Spinal cord (tissue), 10 donors: ENCODE results near the gene MTA3. TPM values are rescaled to one million over a fixed set of nuclear protein-coding genes. Genes with fewer than 3 reads are reported as not detected.

Experiments
- DNase-seq, 6 donors: peaks; one replicate each; pipeline versions ENCODE4 v3.0.0 to v3.0.0-alpha.2; 2013 to 2015; ENCODE audit warnings: low spot score in 6 of 6, low read depth in 4 of 6
- H3K27ac ChIP-seq: one replicate; pipeline ENCODE4 v1.5.1; 2013; ENCODE audit warnings: low read depth, low read length, control low read depth
- H3K27me3 ChIP-seq: one replicate; pipeline ENCODE4 v1.6.1; 2013; ENCODE audit warnings: low read length; ENCODE audit not compliant: control insufficient read depth, insufficient read depth
- H3K36me3 ChIP-seq: one replicate; pipeline ENCODE4 v1.6.1; 2013; ENCODE audit warnings: low read length; ENCODE audit not compliant: control insufficient read depth, insufficient read depth
- H3K4me1 ChIP-seq: one replicate; pipeline ENCODE4 v1.6.1; 2013; ENCODE audit warnings: low read length; ENCODE audit not compliant: control insufficient read depth, insufficient read depth
- H3K4me3 ChIP-seq: one replicate; pipeline ENCODE4 v1.5.1; 2013; ENCODE audit warnings: low read depth, low read length, control low read depth
- H3K9me3 ChIP-seq: one replicate; pipeline ENCODE4 v1.6.1; 2013; ENCODE audit warnings: low read length; ENCODE audit not compliant: control insufficient read depth, insufficient read depth
- WGBS: methylation state at CpG from one replicate; pipeline ENCODE4 v1.1.5; 2013; ENCODE audit warnings: missing lambda C conversion rate; ENCODE audit not compliant: insufficient coverage; 5-methylcytosine and 5-hydroxymethylcytosine counted together
- polyA plus RNA-seq, 2 donors: library from polyadenylated mRNA; unstranded; fragments of 120-200 nt; gene quantifications; one replicate each; pipeline ENCODE4 v1.2.1, GENCODE V29; 2013; ENCODE audit not compliant: insufficient read length in 2 of 2
- total RNA-seq, 2 donors: library from RNA; depleted of rRNA in 1 of 2; stranded (reverse); fragments of 120-200 nt in 1 of 2; fragments of >200 nt in 1 of 2; gene quantifications; one replicate each; pipeline versions ENCODE4 v1.2.3 to v1.2.4, GENCODE V29; 2013 to 2014
- donor health status: healthy.

MTA3 gene
- total and polyA plus RNA-seq, 4 donors = 42.1 to 54.8 (median 52.7) TPM

DNA sequence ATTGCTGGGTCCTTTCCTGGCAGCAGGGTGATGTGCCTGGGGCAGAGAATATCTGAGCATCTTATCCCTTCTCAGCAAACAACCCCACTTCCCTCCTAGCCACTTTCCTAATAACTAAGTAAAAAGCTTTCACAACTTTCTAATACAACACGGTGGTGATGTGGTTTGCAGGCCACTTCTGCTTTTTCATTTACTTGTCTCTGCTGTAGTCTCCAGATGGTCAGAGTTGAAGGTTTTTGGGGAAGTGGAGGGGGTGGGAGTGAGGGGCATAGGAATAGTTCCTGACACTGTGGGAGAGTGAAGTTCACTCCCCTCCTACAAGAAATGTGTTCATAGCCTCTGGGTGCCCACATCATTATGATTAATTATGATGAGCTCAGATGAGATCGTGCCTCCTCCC is 183.9 kb downstream of the MTA3 start:
- H3K4me1 ChIP-seq = peaks cover 33% of the 10 kb centered on the region
- H3K4me3 ChIP-seq = no peak overlapping the region
- H3K9me3 ChIP-seq = no peaks in the 10 kb centered on the region
- peaks cover 34% of the 10 kb centered on the region for H3K36me3 ChIP-seq
- DNase-seq = no peak
- 60% methylated on average over 1 of the region's 2 CpGs for WGBS
- H3K27ac ChIP-seq = no peak overlapping the region
- no peaks in the 10 kb centered on the region for H3K27me3 ChIP-seq

DNA sequence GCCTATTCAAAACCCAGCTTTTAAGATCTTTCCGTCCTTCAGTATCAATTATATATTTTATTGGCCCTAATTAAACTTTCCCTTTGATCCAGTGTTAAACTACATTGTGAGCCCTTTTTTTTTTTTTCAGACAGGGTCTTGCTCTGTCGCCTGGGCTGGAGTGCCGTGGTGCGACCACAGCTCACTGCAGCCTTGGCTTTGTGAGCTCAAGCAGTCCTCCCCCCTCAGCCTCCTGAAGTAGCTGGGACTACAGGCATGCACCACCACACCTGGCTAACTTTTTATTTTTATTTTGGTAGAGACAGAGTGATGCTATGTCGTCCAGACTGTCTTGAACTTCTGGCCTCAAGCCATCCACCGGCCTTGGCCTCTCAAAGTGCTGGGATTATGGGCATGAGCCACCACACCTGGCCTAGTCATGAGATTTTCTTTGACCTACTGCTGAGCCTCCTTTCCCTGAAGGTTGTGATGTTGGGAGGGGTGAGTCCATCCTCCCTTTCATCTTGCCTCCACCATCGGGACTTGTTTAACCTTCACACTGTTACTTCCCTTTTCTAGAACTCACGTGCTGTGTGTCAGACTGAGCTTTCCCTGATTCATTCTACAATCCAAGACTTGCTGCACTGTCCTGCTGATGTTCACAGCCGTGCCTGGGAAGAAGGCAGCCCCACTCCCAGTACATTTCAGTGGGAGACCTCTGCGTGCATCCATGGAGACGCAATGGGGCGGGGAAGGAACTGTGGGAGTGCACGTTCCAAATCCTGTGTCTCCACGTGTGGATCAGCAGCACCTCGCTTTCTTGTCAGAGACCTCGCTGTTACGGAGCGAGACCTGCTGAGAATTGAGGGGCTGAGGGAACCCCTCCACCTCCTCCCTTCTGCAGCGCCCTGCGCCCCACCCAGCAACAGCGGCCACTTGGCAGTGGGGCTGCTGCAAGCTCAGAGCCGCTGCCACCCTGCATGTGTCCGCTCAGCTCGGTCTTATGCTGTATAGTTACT is 184.7 kb downstream of the MTA3 start:
- H3K27ac ChIP-seq = no peak overlapping the region
- WGBS = 76% methylated on average over 16 of the region's 24 CpGs
- DNase-seq = no peak

DNA sequence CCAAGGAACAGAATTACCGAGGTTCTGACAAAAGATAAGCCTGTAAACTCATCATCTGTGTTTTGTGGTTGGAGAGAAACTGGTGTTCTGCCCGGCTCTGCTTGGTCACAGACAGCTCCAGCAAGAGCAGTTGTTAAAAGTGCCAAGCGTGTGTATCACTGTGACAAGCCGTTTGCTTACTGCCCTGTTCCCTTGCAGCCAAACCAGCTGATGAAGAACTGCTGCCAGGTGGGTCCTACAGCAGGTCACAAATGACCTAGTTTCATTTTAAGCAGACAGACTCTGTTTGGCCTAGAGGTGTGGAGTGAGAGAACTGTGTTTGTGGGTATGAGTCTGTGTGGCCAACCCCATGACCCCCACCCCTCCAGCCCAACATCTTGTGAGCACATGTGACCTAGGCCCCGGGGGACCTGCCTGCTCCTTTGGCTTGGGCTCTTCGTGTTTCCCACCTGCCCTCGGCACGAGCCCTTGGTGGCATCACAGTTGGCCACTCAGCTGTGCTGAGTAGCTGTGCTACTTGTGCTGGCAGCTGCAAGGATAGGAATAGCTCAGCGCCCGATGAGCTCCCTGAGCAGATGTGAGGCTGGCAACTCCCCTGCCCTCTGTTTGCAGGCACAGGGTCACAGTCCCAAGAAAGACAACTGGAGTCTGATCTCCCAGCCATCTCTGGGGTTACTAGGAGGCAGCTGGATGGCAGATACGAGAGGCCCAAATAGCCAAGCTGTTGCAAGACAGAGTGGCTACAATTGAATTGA is 185.8 kb downstream of the MTA3 start:
- Histone ChIP-seq H3K4me3 (no peak overlapping the region), H3K36me3 (peaks cover 32% of the 10 kb centered on the region), H3K4me1 (peaks cover 33% of the 10 kb centered on the region), H3K27me3 (no peaks in the 10 kb centered on the region), H3K27ac (no peak overlapping the region), H3K9me3 (no peaks in the 10 kb centered on the region)
- DNase-seq = peak in 3 of 6 donors; percentile 11 to 38 (median 25)
- WGBS = 53% methylated on average over 10 of the region's 11 CpGs

More for the DNA sequence above, 184.7 kb downstream of the MTA3 start:
- Histone ChIP-seq H3K9me3 (no peaks in the 10 kb centered on the region), H3K36me3 (peaks cover 32% of the 10 kb centered on the region), H3K4me3 (no peak overlapping the region), H3K27me3 (no peaks in the 10 kb centered on the region), H3K4me1 (peaks cover 33% of the 10 kb centered on the region)

- 52% methylated on average over 4 of the region's 8 CpGs for WGBS
- no peak overlapping the region for H3K4me3 ChIP-seq
- H3K9me3 ChIP-seq = no peaks in the 10 kb centered on the region
- H3K27me3 ChIP-seq = no peaks in the 10 kb centered on the region
- no peak for DNase-seq
- H3K36me3 ChIP-seq = peaks cover 32% of the 10 kb centered on the region
- no peak overlapping the region for H3K27ac ChIP-seq
- H3K4me1 ChIP-seq = peaks cover 33% of the 10 kb centered on the region
These were observed 186.3 kb downstream of the MTA3 start for GRCh38 chr2:42754776-42755140.

DNA sequence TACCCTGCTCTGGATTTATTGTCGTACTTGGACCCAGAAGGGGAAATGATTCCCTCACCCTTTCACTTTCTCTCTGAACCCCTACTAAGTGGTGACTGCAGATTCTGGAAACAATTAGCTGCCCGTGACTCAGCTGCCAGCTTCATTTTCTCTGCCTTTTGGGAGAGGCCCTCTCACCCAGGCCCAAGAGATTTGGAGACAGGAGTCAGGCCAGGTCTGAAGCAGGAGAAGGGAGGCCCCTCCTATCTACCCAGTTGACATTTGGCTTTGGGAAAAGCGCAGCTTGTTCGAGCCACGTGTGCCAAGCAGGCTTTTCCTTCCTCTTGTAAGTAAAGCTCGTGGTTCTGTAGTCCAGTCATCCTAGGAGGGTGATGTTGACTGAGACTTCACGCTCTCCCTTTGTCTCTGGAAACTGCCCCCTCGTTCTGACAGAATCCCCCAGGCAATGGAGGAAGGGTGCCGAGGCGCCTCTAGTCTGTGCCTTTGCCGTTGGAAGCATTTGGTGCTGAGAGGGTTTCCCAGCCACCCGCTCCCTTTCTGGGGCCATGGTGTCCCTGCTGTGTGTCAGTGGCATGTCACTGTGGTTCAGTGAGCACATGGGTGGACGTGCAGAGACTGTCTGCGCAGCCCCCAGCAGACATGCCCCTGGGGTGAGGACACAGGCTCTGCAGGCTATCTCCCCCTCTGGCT is 186.9 kb downstream of the MTA3 start:
- WGBS = 78% methylated on average over 9 of the region's 14 CpGs
- peaks cover 38% of the 10 kb centered on the region for H3K36me3 ChIP-seq
- peaks cover 33% of the 10 kb centered on the region for H3K4me1 ChIP-seq
- no peak overlapping the region for H3K27ac ChIP-seq
- DNase-seq = no peak
- no peaks in the 10 kb centered on the region for H3K27me3 ChIP-seq
- H3K9me3 ChIP-seq = no peaks in the 10 kb centered on the region
- H3K4me3 ChIP-seq = no peak overlapping the region

- Histone ChIP-seq H3K4me3 (no peak overlapping the region), H3K9me3 (no peaks in the 10 kb centered on the region), H3K4me1 (peaks cover 33% of the 10 kb centered on the region), H3K27ac (no peak overlapping the region), H3K27me3 (no peaks in the 10 kb centered on the region), H3K36me3 (peaks cover 47% of the 10 kb centered on the region)
- 63% methylated on average over 8 of the region's 10 CpGs for WGBS
- no peak for DNase-seq
These were observed 187.8 kb downstream of the MTA3 start for GRCh38 chr2:42756150-42756775.

GRCh38 chr2:42756966-42757513 is 188.6 kb downstream of the MTA3 start:
- Histone ChIP-seq H3K9me3 (no peaks in the 10 kb centered on the region), H3K4me1 (peaks cover 33% of the 10 kb centered on the region), H3K36me3 (peaks cover 55% of the 10 kb centered on the region), H3K27ac (no peak overlapping the region), H3K27me3 (no peaks in the 10 kb centered on the region), H3K4me3 (no peak overlapping the region)
- WGBS = 88% methylated on average over 6 of the region's 6 CpGs
- DNase-seq = no peak

DNA sequence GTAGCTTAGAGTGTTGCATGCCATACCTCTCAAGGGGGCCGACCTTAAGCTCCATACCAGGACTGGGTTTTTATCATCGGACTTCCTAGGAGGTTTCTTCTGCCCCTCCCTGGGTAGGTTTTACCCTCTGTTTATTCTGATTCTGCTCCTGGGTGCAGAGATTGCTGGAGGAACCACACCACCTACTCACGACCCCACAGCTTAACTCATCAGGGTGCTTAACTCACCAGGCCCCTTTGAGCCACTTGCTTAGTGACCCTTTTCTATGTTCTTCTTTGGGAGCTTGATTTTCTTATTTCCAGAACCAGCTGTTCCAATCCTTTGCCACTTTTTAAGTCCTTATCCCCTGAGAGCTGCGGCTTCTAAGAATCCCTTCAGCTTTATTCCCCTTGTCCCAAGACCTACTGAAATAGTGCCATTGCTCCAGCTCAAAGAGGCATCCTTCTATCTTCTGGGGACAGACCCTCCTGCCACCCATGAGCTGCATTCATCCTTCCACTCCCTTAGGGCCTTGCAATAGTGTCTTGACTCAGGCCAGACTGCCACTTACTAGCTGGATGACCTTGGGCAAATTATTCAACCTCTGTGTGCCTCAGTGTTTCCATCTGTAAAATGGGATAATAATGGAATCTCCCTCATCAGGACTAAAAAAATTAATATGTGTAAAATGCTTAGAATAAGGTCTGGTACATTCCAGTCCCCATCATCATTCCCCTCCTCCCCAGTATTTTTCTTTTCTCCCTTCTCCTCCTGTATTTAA is 189.7 kb downstream of the MTA3 start:
- H3K36me3 ChIP-seq = peaks cover 61% of the 10 kb centered on the region

More for the DNA sequence above, 189.7 kb downstream of the MTA3 start:
- Histone ChIP-seq H3K27me3 (no peaks in the 10 kb centered on the region), H3K4me3 (no peak overlapping the region), H3K27ac (no peak overlapping the region), H3K4me1 (peaks cover 29% of the 10 kb centered on the region), H3K9me3 (no peaks in the 10 kb centered on the region)
- 94% methylated on average over 2 of the region's 4 CpGs for WGBS
- no peak for DNase-seq
